DOHH2 (cell line): ENCODE data around the gene ZBTB1.

Source experiments
- EZH2phosphoT487 ChIP-seq: fragments of 200-600 bp; sonication (generic); IDR thresholded peaks from 2 replicates; pipeline ENCODE4 v1.6.1; 2017; ENCODE audit warnings: borderline replicate concordance, mild to moderate bottlenecking, antibody characterized with exemption, low read length, moderate library complexity, mixed read lengths
- TF ChIP-seq, protein P1 (sequence below): fragments of 200-600 bp; sonication (generic); IDR thresholded peaks from one replicate; pipeline ENCODE4 v1.5.1; 2014; ENCODE audit warnings: antibody characterized with exemption, mild to moderate bottlenecking, low read depth, low read length; ENCODE audit not compliant: poor library complexity, severe bottlenecking

DNA sequence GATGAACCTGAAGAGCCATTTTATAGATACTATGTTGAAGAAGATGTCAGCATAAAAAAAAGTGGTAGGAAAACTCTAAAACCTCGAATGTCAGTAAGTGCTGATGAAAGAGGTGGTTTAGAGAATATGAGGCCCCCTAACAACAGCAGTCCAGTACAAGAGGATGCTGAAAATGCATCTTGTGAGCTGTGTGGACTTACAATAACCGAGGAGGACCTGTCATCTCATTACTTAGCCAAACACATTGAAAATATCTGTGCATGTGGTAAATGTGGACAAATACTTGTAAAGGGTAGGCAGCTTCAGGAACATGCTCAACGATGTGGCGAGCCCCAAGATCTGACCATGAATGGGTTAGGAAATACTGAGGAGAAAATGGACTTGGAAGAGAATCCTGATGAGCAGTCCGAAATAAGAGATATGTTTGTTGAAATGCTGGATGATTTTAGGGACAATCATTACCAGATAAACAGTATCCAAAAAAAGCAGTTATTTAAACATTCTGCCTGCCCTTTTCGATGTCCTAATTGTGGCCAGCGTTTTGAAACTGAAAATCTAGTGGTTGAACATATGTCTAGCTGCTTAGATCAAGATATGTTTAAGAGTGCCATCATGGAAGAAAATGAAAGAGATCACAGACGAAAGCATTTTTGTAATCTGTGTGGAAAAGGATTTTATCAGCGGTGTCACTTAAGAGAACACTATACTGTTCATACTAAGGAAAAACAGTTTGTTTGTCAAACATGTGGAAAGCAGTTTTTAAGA lies 18.2 kb downstream of the ZBTB1 start:
- TF ChIP-seq, protein P1, sequence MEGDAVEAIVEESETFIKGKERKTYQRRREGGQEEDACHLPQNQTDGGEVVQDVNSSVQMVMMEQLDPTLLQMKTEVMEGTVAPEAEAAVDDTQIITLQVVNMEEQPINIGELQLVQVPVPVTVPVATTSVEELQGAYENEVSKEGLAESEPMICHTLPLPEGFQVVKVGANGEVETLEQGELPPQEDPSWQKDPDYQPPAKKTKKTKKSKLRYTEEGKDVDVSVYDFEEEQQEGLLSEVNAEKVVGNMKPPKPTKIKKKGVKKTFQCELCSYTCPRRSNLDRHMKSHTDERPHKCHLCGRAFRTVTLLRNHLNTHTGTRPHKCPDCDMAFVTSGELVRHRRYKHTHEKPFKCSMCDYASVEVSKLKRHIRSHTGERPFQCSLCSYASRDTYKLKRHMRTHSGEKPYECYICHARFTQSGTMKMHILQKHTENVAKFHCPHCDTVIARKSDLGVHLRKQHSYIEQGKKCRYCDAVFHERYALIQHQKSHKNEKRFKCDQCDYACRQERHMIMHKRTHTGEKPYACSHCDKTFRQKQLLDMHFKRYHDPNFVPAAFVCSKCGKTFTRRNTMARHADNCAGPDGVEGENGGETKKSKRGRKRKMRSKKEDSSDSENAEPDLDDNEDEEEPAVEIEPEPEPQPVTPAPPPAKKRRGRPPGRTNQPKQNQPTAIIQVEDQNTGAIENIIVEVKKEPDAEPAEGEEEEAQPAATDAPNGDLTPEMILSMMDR = no peak
- TF ChIP-seq EZH2phosphoT487 = no peak
